HG03575 (cell line): ENCODE measurements around the gene KLHL41.
"Not testable (repeated sequence)": the region's sequence is repeated elsewhere in the genome, so short reads cannot be mapped to it uniquely, and the experiment has no call there.

Source experiments
- ATAC-seq: cut with Tn5 transposase; IDR thresholded peaks from one replicate; pipeline ENCODE4 v1.9.1; 2021; ENCODE audit not compliant: unreplicated experiment, insufficient number of reproducible peaks, low FRiP score; ENCODE audit errors: extremely low read depth

KLHL41 gene

DNA sequence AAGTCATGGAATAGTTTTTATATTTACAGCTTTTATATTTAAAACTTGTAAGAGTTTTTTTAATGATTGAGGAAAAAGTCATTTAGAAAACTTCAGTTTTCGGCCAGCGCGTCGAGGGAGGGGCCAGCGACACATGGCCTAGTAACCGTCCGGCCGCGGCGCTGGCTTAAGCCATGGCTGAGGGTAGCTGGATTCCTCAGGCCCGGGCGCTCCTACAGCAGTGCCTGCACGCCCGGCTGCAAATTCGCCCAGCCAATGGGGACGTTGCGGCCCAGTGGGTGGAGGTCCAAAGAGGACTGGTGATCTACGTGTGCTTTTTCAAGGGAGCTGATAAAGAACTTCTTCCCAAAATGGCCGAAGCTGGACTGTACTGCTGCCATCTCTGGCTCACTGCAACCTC lies 4.9 kb upstream of the KLHL41 start:
- ATAC-seq, result no peak

DNA sequence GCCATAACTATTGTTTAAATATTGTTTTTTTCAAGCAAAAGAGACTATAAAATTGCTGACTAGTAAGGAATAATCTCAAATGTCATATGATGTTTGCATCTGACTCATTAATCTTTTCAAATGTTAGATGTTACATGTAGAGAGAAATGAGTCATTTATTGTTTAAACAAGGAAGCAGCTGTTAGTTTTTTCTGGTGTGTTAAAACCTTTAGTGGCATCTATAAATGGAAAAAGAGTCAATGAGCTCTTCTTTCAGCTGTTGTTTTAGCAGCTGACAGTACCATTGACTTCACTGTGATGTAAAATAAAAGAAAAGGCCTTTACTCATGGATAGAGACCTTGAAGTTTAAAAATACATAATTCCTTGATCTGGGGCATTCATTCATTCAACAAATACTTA lies 1.8 kb upstream of the KLHL41 start:
- ATAC-seq, result no peak

DNA sequence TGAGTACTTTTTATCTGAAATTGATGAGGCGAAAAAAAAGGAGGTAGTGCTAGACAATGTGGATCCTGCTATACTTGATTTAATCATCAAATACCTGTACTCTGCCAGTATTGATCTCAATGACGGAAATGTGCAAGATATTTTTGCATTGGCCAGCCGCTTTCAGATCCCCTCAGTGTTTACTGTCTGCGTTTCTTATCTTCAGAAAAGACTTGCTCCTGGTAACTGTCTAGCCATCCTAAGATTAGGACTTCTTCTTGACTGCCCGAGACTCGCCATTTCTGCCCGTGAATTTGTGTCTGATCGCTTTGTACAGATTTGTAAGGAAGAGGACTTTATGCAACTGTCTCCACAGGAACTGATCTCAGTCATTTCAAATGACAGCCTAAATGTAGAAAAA lies 453 bp downstream of the KLHL41 start:
- ATAC-seq, result no peak

DNA sequence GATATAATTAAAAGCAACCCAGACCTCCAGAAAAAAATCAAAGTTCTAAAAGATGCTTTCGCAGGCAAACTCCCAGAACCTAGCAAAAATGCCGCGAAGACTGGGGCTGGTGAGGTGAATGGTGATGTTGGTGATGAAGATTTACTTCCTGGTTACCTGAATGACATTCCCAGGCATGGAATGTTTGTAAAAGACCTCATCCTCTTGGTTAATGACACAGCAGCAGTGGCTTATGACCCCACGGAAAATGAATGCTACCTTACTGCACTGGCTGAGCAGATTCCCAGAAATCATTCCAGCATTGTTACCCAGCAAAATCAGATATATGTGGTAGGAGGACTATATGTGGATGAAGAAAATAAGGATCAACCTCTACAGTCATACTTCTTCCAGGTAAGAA lies 994 bp downstream of the KLHL41 start:
- no peak for ATAC-seq

DNA sequence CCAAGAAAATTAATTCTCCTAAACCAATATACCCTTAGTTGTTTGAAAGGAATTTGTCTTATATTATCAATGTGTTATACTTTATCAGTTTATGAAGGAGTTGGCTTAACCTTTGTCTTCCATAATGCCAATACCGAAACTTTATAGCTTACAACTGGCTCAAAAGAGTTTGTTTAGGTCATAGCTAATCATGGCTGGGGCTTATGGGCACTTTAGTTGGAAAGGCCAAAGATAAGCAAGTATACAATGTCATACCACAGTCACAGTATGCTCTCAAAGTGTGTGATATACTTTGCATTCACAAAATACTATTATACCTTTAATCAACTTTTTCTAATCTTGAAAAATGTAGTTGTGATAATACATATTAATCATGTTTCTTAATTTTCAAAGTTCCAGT lies 2.3 kb downstream of the KLHL41 start:
- ATAC-seq, result no peak

DNA sequence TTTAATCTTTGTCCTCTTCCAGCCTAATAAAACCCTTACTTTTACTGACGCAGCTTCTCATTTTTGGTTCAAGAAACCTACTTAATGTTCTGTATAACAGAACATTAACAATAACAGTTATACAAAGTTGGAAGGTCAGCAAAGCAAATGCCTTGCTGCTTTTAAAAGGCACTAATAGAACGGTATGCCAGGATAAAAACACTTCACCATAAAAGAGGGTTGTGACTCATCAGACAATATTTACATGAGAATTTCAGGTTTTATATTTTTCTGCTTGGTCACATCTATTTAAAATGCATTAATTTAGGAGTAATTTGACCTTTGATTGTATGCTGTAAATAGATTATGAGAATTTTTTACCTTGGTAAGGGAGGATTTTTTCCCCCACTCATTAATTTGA lies 3.0 kb downstream of the KLHL41 start:
- ATAC-seq, result no peak

DNA sequence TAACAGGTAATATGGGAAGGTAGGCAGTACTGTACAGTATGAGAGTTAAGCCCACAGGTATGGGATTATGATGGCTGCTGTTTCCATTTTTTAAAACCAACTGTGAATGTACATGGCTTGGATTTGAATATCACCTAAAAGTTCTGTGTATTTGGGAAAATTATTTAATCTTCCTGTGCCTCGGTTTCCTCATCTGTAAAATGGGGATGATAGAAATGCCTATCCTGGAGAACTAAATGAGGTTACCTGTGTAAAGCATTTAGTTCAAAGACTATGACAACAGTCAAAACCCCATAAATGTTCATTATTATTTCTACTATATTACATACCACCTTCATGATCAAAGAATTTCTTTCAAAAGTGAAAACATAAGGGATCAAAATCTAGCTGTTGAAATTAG lies 3.6 kb downstream of the KLHL41 start:
- ATAC-seq, result no peak

DNA sequence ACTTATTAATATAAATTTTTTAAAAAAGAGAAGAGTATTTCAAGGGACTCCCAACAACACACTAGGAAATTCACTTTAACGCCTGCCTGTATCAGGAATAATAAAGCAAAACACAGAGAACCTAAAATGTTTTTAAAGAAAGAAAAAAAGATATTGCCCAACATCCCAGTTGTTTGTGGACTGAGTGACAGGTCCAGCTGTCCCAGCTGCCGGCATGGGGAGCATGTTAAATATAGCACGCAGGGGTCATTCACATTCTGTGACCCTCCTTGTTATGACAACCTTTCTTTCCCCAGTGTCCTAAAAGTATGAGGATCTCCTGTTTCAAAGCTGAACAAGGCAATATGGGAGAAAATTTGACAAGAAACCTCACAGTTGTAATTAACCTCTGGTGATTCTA lies 4.4 kb downstream of the KLHL41 start:
- no peak for ATAC-seq

DNA sequence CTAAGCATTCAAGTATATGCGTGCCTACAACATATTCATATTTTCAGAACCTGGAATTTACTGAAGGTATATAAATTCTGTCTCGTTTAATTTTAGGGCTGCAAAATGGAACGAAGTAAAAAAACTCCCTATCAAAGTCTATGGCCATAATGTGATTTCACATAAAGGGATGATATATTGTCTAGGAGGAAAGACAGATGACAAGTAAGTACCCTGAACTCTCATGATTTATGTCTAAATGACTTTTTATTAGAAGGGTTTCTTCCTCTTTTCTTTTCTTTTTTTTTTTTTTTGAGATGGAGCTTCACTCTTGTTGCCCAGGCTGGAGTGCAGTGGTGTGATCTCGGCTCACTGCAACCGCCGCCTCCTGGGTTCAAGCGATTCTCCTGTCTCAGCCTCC lies 5.3 kb downstream of the KLHL41 start:
- ATAC-seq, result not testable (repeated sequence)

DNA sequence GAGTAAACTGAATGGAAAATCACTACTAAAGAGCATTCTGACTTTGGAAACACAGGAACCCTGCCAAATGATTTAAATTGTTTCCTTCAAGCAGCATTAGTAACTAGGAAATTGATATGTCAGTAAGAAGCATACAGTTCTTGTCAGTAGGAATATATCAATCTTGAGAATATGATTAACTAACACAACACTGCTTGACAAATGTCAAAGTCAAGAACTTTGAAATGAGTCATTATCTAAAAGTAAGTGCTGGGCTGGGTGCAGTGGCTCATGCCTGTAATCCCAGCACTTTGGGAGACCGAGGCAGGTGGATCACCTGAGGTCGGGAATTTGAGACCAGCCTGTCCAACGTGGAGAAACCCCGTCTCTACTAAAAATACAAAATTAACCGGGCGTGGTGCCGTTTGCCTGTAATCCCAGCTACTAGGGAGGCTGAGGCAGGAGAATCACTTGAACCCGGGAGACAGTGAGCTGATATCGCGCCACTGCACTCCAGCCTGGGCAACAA lies 7.0 kb downstream of the KLHL41 start:
- ATAC-seq, result not testable (repeated sequence)

DNA sequence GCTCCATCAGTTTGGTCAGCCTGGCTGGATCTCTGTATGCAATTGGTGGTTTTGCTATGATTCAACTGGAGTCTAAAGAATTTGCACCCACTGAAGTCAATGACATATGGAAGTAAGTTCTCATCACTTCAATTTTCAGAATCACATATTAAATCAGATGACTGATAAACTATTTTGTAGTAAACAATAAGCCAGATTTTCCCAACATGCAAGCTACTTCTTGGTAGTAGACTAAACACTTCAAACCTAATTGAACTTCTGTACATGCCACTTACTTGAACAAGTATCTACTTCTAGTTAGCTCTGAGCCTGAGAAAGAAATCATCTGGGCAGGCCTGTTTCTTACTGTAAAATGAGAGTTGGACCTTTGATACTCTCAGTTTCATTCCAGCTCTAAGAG lies 11.4 kb downstream of the KLHL41 start:
- ATAC-seq, result no peak

DNA sequence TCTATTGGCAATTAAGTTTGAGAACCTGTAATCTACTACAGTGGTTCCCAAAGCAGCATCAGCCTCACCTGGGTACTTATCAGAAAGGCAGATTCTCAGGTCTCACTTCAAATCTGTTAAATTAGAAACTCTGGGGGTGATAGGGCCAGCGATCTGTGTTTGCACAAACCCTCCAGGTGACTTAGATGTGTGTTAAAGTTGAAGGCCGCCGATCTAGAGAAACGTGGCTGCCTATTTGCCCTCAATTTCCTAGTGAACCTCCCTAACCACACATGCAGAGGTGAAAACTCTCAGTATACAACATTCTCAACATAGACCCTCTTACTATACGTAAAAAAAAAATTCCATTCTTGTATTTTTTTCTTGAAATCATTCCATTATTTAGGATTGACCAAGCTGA lies 14.2 kb downstream of the KLHL41 start:
- no peak for ATAC-seq

DNA sequence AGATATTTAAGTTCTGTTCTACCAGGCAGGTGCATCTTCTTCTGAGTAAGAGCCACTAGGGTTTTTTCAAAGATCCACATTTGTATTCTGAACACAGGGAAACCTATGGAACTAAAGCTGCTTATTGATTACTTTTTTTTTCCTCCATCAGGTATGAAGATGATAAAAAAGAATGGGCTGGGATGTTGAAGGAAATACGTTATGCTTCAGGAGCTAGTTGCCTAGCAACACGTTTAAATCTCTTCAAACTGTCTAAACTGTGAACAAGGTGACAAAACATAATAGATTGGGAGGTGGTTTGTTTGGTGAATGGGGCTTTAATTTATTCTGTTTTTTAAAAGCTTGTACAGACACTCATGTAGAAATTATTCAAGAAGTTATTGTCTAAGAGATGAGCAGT lies 15.9 kb downstream of the KLHL41 start:
- ATAC-seq, result no peak

DNA sequence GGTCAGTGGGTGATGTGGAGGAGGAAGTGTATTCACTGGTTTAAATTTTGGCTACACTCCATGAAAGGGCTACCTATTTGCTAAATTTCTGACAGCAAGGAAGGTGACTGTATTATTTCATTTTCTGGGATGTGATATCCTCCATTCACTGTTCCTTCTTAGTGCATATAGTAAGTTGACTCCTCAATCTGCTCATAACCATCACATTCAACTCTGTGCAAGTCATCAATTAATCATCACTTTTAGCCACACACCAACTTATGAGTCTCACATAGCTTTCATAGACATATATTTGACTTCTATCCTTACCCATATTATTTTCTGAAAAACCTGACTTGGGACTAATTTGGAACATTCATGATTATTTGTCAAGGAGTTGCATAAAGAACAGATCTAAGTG lies 16.9 kb downstream of the KLHL41 start:
- no peak for ATAC-seq

DNA sequence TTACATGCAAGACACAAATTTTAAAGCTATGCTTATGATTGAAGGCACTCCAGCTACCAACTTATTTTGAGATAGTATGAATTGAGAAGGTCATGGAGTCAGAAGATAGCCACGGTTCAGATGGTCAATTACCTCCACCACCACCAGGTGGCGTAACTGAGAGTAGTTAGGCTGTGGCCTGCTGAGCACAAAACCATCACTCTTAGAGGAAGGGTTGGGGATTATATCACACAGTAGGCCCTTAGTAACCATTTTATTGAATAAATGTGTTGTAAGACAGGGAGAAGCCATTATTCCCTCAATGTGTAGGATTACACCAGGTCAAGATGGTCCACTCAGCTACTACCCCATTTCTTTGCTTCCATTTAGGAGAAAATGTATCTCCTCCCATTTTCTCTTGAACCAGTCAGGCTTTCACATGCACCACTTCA lies 18.8 kb downstream of the KLHL41 start:
- peak; percentile 70 for ATAC-seq

DNA sequence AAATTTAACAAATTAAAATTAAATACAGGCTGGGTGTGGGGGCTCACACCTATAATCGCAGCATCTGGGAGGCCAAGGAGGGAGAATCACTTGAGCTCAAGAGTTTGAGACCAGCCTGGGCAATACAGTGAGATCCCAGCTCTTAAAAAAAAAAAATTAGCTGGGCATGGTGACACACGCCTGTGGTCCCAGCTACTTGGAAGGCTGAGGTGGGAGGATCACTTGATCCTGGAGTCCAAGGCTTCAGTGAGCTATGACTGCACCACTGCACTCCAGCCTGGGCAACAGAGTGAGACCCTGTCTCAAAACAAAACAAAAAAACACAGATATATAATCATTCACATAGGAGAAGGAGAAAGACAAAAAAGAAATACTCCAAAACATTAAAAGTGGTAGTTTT lies 30.0 kb downstream of the KLHL41 start:
- ATAC-seq, result not testable (repeated sequence)

DNA sequence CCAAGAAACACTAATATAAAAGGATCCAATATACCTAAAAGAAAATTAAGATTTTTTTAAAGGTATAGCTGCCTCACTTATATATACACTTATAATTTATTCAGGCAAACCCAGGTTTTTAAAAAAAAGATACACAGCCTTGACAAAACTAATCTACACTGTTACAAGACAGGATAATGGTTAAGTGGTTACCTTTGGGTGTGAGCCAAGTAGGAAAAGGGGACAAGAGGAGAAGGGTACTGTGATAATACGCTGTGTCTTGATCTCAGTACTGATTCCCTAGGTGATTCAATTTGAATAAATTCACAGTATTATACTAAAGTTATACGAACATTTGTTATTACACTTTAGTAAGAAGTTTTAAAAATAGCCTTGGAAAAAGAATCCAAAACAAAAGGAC lies 30.6 kb downstream of the KLHL41 start:
- ATAC-seq, result no peak

DNA sequence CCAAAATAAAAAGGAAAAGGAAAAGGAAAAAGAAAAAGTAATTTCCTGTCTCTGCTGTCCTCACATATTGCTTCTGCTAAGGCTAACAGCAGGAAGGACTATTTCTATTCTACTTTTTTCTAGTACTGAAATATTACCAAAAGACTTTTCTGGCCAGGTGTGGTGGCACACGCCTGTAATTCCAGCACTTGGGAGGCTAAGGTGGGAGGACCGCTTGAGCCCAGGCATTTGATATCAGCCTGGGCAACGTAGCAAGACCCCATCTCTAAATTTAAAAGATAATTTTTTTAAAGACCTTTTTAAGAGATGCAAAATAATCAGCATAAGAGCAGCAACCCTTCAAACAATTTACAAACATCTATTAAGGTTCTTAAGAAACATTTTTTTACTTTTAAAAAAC lies 32.9 kb downstream of the KLHL41 start:
- ATAC-seq, result no peak

DNA sequence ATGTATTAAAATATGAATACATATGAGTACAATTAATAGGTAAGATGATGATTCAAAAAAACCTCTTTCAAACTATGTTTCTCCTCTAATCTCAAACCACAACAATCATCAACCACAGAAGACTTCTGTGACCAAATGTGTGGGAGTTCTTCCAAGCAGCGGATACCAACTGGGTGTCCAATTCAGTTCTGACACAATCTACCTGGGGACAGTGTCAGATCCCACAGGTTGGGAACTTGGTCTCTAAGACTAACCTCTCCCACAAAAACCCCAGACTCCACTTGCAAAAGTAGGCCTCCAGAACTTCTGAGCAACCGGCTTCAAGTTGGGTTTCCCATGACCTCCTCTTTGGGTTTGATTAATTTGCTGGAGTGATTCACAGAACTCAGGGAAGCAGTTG lies 37.3 kb downstream of the KLHL41 start:
- ATAC-seq, result no peak

DNA sequence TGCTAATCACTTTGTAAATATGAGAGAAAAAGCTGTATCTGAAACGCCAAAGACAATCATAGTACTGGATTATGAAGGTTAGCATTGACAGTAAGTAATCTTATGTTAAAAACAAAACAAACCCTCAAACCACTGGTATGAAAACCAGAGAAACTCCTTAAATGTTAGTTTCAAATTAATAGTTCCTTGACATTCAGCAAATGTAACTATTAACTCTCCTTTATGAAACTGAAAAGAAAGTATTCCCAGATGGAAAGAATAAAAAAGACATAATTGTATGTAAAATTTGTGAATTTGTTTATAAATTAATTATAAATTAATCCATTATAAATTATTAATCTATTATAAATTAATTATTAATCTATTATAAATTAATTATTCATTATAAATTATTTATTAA lies 51.9 kb downstream of the KLHL41 start:
- no peak for ATAC-seq

DNA sequence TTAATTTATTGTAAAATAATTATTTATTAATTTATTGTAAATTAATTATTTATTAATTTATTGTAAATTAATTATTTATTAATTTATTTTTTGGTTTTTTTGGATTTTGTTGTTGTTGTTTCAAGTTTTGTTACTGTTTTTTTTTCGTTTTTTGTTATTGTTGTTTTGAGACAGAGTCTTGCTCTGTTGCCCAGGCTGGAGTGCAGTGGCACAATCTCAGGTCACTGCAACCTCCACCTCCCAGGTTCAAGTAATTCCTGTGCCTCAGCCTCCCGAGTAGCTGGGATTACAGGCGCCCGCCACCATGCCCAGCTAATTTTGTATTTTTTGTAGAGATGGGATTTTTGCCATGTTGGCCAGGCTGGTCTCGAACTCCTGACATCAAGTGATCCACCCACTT lies 52.6 kb downstream of the KLHL41 start:
- not testable (repeated sequence) for ATAC-seq

DNA sequence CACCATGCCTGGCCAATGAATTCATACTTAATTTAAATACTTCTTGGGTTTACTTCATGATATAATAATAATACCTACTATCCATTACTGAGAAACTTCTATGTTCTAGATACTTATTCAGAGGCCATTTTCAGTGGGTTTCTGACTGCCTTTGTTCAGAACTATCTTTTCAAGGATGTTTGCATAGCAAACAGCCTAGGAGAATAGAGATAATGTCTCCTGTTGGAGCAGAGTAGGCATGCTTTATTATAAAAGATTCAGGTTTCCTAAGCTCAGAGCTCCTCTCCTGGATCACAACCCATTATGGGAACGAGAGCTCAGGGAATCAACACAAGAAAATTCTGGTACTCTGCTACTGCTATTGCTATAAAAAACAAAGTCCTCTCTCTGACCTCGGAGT lies 53.0 kb downstream of the KLHL41 start:
- ATAC-seq, result no peak
